Neural cell (in vitro differentiated cells): ENCODE data around the gene PYDC1. TPM values are rescaled to one million over a fixed set of nuclear protein-coding genes. Genes with fewer than 3 reads are reported as not detected.

Experiments used
- H2AFZ ChIP-seq: fragments of 200-600, 300-800 bp; sonication (generic), shearing (Covaris generic); 2 replicates; pipeline ENCODE4 v1.6.0; 2014; ENCODE audit warnings: low read depth, mild to moderate bottlenecking, antibody characterized with exemption, low read length, moderate library complexity
- H3F3A ChIP-seq: fragments of 200-600 bp; shearing (Covaris generic); 2 replicates; pipeline ENCODE4 v1.6.1; 2016; ENCODE audit warnings: mild to moderate bottlenecking, moderate library complexity, mixed read lengths, antibody characterized with exemption, low read length; ENCODE audit not compliant: insufficient read depth, poor library complexity, severe bottlenecking
- H3K27ac ChIP-seq: fragments of 200-600, 300-800 bp; sonication (generic), shearing (Covaris generic); 2 replicates; pipeline ENCODE4 v1.5.1; 2014; ENCODE audit warnings: mild to moderate bottlenecking, low read length, moderate library complexity
- H3K27me3 ChIP-seq: fragments of 300-800, 200-600 bp; sonication (generic), shearing (Covaris generic); 2 replicates; pipeline ENCODE4 v1.6.0; 2014; ENCODE audit warnings: mild to moderate bottlenecking, low read depth, low read length, moderate library complexity; ENCODE audit not compliant: insufficient read depth
- H3K36me3 ChIP-seq: fragments of 300-800, 200-600 bp; sonication (generic), shearing (Covaris generic); 2 replicates; pipeline ENCODE4 v1.5.1; 2014; ENCODE audit warnings: mild to moderate bottlenecking, antibody characterized with exemption, low read length, moderate library complexity; ENCODE audit not compliant: insufficient read depth
- H3K4me2 ChIP-seq: fragments of 300-800, 200-600 bp; sonication (generic), shearing (Covaris generic); 2 replicates; pipeline ENCODE4 v1.6.0; 2014; ENCODE audit warnings: mild to moderate bottlenecking, low read length
- H3K4me3 ChIP-seq: fragments of 300-800, 200-600 bp; sonication (generic), shearing (Covaris generic); 2 replicates; pipeline ENCODE4 v1.5.1; 2014; ENCODE audit warnings: mild to moderate bottlenecking, low read length, moderate library complexity
- H3K79me2 ChIP-seq: fragments of 200-600 bp; shearing (Covaris generic); replicated peaks from 2 replicates; pipeline ENCODE4 v1.6.0; 2014; ENCODE audit warnings: mild to moderate bottlenecking, low read length, moderate library complexity; ENCODE audit not compliant: insufficient read depth
- H3K9ac ChIP-seq: fragments of 300-800, 200-600 bp; sonication (generic), shearing (Covaris generic); 2 replicates; pipeline ENCODE4 v1.6.1; 2016; ENCODE audit warnings: mild to moderate bottlenecking, low read length, mixed read lengths
- H3K9me2 ChIP-seq: fragments of 200-600 bp; shearing (Covaris generic); 2 replicates; pipeline ENCODE4 v1.6.1; 2016; ENCODE audit warnings: mild to moderate bottlenecking, low read length, mixed read lengths; ENCODE audit not compliant: insufficient read depth
- H3K9me3 ChIP-seq: fragments of 200-600, 300-800 bp; sonication (generic), shearing (Covaris generic); 2 replicates; pipeline ENCODE4 v1.6.1; 2016; ENCODE audit warnings: mild to moderate bottlenecking, mixed run types, low read length, moderate library complexity, mixed read lengths
- H4K20me1 ChIP-seq: fragments of 200-600 bp; shearing (Covaris generic); 2 replicates; pipeline ENCODE4 v1.6.1; 2016; ENCODE audit warnings: mild to moderate bottlenecking, mixed run types; ENCODE audit not compliant: insufficient read depth
- EP300 ChIP-seq: fragments of 450-650 bp; conservative IDR thresholded peaks from 2 replicates; pipeline ENCODE4 v1.6.1; 2014; ENCODE audit warnings: antibody characterized with exemption, mild to moderate bottlenecking, moderate library complexity; ENCODE audit not compliant: poor library complexity, severe bottlenecking
- EZH2 ChIP-seq: fragments of 200-600, 300-800 bp; shearing (Covaris generic), sonication (generic); IDR thresholded peaks from 2 replicates; pipeline ENCODE4 v1.6.1; 2014; ENCODE audit warnings: antibody characterized with exemption, low read length, borderline replicate concordance, mild to moderate bottlenecking; ENCODE audit not compliant: insufficient read depth, poor library complexity, severe bottlenecking
- MXI1 ChIP-seq: fragments of 450-650 bp; conservative IDR thresholded peaks from 2 replicates; pipeline ENCODE4 v1.6.1; 2014; ENCODE audit warnings: antibody characterized with exemption, mild to moderate bottlenecking; ENCODE audit not compliant: poor library complexity, severe bottlenecking
- POLR2AphosphoS5 ChIP-seq: IDR thresholded peaks from 2 replicates; pipeline ENCODE4 v1.6.1; 2012
- RAD21 ChIP-seq: fragments of 450-650 bp; conservative IDR thresholded peaks from 2 replicates; pipeline ENCODE4 v1.6.1; 2014; ENCODE audit warnings: antibody characterized with exemption, mild to moderate bottlenecking, moderate library complexity
- SMC3 ChIP-seq: fragments of 450-650 bp; conservative IDR thresholded peaks from 2 replicates; pipeline ENCODE4 v1.6.1; 2014; ENCODE audit warnings: antibody characterized with exemption, mild to moderate bottlenecking, moderate library complexity; ENCODE audit not compliant: poor library complexity
- TAF1 ChIP-seq: IDR thresholded peaks from 2 replicates; pipeline ENCODE4 v1.6.1; 2012; ENCODE audit warnings: low read depth
- polyA plus RNA-seq: library from polyadenylated mRNA; depleted of rRNA; stranded (reverse); fragments of >200 nt; gene quantifications from 2 replicates; pipeline ENCODE4 v1.2.3, GENCODE V29; 2014
- TF ChIP-seq, protein P1 (sequence below): IDR thresholded peaks from 2 replicates; pipeline ENCODE4 v1.6.1; 2012; ENCODE audit warnings: borderline replicate concordance
- TF ChIP-seq, protein P2 (sequence below): fragments of 450-650 bp; IDR thresholded peaks from 2 replicates; pipeline ENCODE4 v1.5.1; 2014; ENCODE audit warnings: antibody characterized with exemption, mild to moderate bottlenecking, moderate library complexity; ENCODE audit not compliant: poor library complexity, severe bottlenecking

PYDC1 gene
- polyA plus RNA-seq, 1 donor from 2014 or later, result not detected

DNA sequence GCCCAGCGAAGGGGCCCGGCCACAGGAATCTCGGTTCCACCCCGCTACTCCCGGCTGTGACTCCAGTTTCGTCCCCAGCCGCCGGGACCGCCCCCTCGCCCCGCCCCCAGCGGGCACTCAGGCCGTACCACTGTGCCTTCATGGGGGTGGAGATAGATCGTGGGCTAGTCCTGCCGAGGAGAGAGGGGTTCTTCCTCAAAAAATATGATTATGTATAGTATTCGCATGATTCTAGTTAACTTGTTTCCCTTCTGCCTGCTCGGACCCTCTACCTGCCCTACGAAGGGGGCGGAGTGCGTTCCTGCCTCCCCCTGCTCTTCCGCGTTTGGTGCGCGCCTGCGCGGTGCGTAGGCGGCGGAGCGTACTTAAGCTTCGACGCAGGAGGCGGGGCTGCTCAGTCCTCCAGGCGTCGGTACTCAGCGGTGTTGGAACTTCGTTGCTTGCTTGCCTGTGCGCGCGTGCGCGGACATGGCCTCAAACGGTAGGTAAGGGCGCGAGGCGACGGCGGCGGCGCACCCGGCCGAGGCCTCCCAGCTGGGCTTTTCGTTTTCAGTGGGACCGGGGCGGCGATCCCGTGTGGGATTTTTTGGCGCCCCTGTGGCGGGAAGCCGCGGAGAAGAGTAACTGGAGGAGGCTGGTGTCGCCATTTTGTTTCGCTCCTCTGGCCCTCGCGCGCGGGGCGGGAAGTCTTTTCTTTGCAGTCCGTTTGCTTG lies 37.0 kb downstream of the PYDC1 start, which contains the start of gene FUS:
TSS of gene FUS (plus strand) at position 393 of the 713 bp plus-strand sequence. CDS start at position 469, 76 bp downstream.
- Histone ChIP-seq H2AFZ (peak within 1 kb of the TSS; percentile 98), H3K4me3 (peak within 1 kb of the TSS; percentile 91), H3K79me2 (peaks cover 45% of the 10 kb centered on the region)

DNA sequence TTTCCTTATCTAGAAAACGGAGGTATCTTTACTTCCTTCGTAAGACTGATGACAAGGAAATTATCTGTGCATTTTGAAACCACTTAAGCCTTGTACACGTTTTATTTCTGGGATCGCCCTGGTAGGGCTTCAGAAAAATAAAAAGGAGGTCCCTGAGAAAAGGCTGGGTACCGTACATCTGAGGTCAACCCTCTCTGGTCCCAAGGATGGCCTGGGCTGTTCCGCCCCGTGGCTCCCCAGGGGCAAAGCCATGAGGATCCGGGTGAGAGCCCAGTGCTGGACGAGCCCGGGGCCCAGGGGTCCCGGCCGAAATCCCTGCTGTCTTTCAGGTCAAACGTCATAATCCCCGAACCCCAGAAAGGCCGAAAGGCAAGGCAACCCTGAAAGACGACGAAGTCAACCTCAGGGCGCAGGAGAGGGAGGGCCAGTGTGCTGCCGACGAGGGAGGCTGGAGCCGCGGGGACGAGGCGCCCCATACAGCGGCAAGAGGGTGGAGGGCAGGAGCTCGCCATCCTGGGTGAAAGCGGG lies 37.7 kb downstream of the PYDC1 start:
- Histone ChIP-seq H3K4me2 (peak overlapping the region; percentile 94), H3K9me2 (no peaks in the 10 kb centered on the region), H3K79me2 (peaks cover 41% of the 10 kb centered on the region), H3K36me3 (no peaks in the 10 kb centered on the region), H3K4me3 (peak overlapping the region; percentile 91), H3K9me3 (no peaks in the 10 kb centered on the region), H4K20me1 (peaks cover 36% of the 10 kb centered on the region), H3K27me3 (no peaks in the 10 kb centered on the region), H3K27ac (peak overlapping the region; percentile 99), H3K9ac (peak overlapping the region; percentile 100), H2AFZ (peak overlapping the region; percentile 98), H3F3A (no peaks in the 10 kb centered on the region)
- TF ChIP-seq, protein P1, sequence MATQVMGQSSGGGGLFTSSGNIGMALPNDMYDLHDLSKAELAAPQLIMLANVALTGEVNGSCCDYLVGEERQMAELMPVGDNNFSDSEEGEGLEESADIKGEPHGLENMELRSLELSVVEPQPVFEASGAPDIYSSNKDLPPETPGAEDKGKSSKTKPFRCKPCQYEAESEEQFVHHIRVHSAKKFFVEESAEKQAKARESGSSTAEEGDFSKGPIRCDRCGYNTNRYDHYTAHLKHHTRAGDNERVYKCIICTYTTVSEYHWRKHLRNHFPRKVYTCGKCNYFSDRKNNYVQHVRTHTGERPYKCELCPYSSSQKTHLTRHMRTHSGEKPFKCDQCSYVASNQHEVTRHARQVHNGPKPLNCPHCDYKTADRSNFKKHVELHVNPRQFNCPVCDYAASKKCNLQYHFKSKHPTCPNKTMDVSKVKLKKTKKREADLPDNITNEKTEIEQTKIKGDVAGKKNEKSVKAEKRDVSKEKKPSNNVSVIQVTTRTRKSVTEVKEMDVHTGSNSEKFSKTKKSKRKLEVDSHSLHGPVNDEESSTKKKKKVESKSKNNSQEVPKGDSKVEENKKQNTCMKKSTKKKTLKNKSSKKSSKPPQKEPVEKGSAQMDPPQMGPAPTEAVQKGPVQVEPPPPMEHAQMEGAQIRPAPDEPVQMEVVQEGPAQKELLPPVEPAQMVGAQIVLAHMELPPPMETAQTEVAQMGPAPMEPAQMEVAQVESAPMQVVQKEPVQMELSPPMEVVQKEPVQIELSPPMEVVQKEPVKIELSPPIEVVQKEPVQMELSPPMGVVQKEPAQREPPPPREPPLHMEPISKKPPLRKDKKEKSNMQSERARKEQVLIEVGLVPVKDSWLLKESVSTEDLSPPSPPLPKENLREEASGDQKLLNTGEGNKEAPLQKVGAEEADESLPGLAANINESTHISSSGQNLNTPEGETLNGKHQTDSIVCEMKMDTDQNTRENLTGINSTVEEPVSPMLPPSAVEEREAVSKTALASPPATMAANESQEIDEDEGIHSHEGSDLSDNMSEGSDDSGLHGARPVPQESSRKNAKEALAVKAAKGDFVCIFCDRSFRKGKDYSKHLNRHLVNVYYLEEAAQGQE, result peak; percentile 0
- no peak for TF ChIP-seq SMC3

More for the DNA sequence above, 37.0 kb downstream of the PYDC1 start, which contains the start of gene FUS:
- peaks cover 41% of the 10 kb centered on the region for H4K20me1 ChIP-seq
- no peaks in the 10 kb centered on the region for H3K27me3 ChIP-seq
- no peaks in the 10 kb centered on the region for H3K9me3 ChIP-seq
- H3K9ac ChIP-seq, result peak within 1 kb of the TSS; percentile 100
- H3K27ac ChIP-seq, result peak within 1 kb of the TSS; percentile 99
- no peaks in the 10 kb centered on the region for H3F3A ChIP-seq
- peak within 1 kb of the TSS; percentile 94 for H3K4me2 ChIP-seq
- H3K36me3 ChIP-seq, result peaks cover 3% of the 10 kb centered on the region
- TF ChIP-seq TAF1 (peak; percentile 100), POLR2AphosphoS5 (peak; percentile 98), SMC3 (peak; percentile 33), MXI1 (peak; percentile 74), EP300 (peak; percentile 58), EZH2 (no peak), RAD21 (no peak)
- TF ChIP-seq, protein P1, result peak; percentile 98
- TF ChIP-seq, protein P2, sequence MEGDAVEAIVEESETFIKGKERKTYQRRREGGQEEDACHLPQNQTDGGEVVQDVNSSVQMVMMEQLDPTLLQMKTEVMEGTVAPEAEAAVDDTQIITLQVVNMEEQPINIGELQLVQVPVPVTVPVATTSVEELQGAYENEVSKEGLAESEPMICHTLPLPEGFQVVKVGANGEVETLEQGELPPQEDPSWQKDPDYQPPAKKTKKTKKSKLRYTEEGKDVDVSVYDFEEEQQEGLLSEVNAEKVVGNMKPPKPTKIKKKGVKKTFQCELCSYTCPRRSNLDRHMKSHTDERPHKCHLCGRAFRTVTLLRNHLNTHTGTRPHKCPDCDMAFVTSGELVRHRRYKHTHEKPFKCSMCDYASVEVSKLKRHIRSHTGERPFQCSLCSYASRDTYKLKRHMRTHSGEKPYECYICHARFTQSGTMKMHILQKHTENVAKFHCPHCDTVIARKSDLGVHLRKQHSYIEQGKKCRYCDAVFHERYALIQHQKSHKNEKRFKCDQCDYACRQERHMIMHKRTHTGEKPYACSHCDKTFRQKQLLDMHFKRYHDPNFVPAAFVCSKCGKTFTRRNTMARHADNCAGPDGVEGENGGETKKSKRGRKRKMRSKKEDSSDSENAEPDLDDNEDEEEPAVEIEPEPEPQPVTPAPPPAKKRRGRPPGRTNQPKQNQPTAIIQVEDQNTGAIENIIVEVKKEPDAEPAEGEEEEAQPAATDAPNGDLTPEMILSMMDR, result peak; percentile 6
- H3K9me2 ChIP-seq, result no peaks in the 10 kb centered on the region
